Occipital lobe (tissue), 2 donors: ENCODE measurements around the gene KDM8. TPM values are rescaled to one million over a fixed set of nuclear protein-coding genes. Genes with fewer than 3 reads are reported as not detected.

ENCODE experiments used
- DNase-seq: peaks from one replicate; lab custom pipeline; 2025; lab: John Stamatoyannopoulos, UW
- total RNA-seq: library from RNA; depleted of rRNA; stranded (reverse); fragments of >200 nt; gene quantifications from one replicate; pipeline ENCODE4 v1.2.3, GENCODE V29; 2014

Gene KDM8
- total RNA-seq, 1 donor from 2014 or later, result 1.9 TPM

DNA sequence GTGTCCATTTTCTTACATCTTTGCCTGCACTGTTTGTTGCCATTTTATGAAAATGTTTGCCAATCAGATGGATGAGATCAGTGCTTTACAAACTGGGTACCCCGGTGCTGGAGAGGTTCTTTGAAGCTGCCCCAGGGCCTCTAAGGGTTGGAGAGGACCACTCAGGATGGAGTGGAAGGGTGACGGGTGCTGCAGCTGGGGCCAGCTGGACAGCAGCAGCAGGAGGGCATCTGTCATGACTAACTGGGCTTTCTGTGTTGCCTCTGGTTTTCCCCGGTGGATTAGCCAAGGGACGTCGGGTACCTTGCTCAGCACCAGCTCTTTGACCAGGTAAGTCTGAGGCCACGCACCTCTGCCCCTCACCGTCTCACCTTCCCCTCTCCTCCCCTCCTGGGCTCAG lies 12.3 kb downstream of the KDM8 start:
- DNase-seq, result no peak

DNA sequence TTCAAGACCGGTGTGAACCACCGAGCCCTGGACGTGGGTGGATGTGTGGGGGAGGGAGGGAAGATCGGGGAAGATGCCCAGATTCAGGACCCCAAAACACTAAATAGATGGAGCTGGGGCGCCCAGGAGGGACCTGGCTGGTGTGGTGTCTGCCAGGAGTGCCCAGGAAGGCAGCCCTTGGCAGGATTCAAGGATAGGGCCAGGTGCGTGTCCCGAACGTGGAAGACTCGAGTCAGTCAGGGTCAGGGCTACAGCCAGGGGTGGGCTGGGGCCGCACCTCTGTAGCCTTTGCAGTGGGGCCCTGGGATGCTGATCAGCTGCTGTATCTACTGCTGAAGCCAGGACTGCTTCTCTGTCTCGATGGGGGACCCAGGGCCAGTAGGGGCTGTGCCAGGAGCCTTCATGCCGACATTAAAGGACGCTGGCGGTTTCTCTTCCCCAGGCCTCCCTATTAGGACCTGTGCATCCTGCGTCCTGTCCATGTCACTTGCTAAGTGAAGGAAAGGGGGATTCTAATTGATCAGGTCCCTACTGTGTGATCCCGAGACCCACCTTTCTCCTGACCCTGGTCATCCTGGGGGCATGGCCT lies 13.1 kb downstream of the KDM8 start:
- no peak for DNase-seq

DNA sequence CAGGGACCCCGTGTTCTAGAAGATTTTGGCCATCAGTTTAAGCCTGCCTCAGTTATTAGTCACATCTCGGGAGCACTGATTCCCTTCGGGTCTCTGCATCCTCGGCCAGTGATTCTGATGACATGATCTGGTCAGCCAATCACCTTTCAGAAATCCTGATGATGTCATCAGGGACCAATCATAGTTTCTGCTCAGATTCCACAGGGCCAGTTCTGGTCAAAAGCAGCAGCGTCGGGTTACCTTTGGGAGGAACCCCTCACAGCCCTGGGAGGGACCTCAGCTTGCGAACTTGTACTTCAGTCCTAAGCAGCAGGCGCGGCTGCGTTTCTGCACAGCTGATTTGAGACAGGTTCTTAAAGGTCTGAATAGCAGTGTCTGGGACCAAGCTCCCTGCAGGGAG lies 13.9 kb downstream of the KDM8 start:
- DNase-seq, result peak; percentile 62

DNA sequence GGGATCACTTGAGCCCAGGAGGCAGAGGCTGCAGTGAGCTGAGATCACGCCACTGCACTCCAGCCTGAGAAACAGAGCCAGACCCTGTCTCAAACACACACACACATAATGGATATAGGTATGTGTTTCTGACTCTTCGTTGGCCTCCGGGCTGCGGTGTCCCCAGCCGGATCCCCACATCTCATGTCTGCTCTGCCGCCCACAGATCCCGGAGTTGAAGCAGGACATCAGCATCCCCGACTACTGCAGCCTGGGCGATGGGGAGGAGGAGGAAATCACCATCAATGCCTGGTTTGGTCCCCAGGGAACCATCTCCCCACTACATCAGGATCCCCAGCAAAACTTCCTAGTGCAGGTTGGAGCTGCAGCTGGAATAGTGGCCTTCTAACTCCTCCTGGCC lies 15.4 kb downstream of the KDM8 start:
- DNase-seq, result no peak

DNA sequence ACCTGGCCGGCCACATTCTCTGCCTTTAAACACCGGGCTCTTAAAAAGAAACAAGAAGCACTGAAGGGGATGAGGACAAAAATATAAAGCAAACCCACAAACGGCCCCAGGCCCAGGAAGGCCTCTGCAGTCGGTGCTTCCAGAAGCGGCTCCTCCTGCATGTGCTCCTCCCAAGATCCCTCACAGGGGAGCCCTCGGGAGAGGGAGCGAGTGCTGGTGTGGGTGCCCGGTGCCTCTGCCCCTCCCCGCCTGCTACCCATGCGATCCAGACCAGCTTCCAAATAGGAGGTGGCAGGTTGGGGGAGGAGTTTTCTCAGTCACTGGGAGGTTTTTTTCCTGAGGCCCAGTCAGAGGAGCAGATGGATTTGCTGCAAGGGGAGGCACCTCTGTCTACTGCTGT lies 15.8 kb downstream of the KDM8 start:
- no peak for DNase-seq

DNA sequence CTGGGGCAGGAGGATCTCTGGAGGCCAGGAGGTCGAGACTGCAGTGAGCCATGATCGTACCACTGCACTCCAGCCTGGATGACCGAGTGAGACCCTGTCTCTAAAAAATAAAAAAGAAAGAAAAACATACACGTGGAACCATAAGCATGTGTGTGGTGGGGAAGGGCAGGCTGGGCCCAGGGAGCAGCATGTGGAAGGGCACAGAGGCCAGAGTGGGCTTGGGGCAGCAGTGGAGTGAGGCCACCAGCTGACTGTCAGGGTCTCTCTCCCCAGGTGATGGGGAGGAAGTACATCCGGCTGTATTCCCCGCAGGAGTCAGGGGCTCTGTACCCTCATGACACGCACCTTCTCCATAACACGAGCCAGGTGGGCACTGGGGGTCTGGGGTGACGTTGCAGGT lies 16.8 kb downstream of the KDM8 start:
- DNase-seq, result no peak

DNA sequence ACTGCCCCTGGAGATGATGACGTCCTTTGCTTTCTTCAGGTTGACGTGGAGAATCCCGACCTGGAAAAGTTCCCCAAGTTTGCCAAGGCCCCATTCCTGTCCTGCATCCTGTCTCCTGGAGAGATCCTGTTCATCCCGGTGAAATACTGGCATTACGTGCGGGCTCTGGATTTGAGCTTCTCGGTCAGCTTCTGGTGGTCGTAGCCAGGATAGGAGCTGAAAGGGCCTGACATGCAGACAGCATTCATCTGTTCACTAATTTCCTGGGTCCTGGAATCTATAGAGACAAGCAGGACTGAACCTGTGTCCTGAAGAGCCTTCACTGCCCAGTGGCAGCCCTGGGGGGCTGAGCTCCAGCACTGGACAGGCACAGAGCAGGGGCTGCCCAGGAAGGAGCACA lies 17.2 kb downstream of the KDM8 start:
- DNase-seq, result no peak

DNA sequence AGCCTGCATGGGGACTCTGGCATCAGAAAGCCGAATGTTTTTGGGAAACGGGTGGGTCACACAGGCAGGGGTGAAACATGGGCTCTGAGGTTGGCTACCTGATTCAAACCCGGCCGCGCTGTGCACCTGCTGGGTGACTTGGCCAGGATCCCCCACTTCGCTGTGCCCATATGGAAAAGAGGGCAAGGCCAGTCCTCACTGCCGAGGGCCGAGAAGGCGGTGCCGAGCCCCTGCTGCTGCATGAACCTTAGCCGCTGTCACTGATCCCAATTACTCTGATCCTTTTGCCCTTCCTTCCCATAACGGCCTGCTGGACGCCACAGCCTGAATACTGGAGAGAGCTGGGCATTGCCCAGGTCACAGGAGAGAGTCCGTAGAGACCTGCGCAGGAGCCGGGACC lies 17.7 kb downstream of the KDM8 start:
- DNase-seq, result no peak

DNA sequence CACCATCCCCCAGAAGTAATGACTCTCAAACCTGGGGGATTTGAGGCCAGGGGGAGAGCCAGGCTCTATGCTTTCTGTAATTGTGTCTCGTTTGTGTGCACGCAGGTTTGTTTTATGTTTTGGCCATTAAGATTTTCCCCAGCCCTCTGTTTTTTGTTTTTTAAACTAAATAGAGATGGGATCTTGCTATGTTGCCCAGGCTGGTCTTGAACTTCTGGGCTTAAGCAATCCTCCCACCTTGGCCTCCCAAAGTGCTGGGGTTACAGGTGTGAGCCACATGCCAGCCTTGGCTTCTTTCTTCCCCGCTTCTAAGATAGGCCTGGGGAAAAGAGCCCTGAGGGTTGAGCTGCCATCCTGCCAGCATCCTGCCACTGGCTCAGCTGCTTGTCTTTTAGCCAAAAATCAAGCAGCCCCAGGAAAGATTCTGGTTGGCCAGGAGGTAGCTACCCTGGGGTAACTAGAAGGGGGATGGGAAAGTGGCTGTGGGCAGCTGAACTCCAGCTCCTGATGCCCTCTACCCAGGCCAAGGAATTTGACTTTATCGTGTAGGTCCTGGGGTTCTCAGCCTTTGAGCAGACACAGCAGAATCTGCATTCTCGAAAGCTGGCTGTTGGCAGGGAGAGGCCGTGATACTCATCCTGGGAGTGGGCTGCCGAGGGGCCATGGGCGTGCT lies 18.4 kb downstream of the KDM8 start:
- DNase-seq, result no peak

DNA sequence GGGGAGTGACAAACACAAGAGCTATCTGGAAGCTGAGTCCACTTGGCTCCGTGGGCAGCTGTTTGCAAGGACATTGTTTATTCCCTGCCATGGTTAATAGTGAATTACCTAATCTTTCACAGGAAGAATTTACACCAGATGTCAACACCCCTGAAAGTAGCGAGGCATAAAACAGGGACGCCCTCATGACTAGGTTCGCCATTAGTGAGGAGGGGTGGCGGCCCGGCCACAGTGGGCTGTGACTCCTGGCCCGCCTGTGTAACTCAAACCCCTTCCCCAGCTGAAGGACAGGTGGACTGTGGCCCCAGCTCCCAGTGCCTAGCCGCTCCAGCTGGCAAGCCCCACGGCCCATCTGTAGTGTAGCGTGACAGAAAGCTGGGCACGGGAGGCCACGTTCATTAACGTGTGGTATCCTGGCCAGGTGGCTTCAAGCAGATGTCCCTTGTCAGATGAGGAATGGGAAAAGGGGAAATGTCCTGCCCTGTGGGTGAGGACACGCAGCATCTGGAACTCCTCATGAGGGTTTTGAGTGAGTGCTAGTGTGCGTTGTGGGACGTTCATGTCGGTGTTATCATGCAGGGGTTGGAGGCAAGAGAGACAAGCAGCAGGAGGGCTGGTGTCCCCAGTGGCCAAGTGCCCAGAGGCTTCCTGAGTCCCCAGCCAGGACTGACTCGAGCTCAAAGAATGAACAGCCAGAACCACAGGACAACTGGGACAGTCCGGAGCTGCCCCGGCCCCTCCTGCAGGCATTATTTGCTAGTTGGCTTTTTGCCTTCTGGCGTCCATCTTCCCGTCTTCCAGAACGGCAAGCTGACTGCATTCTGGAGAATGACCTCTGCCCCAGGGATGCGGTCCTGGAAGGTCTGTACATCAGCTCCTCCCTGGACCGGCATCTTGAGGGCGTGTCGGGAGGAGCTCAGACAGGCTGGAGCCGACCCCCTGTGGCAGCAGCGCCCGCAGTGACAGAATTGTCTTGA lies 19.2 kb downstream of the KDM8 start:
- DNase-seq, result no peak

DNA sequence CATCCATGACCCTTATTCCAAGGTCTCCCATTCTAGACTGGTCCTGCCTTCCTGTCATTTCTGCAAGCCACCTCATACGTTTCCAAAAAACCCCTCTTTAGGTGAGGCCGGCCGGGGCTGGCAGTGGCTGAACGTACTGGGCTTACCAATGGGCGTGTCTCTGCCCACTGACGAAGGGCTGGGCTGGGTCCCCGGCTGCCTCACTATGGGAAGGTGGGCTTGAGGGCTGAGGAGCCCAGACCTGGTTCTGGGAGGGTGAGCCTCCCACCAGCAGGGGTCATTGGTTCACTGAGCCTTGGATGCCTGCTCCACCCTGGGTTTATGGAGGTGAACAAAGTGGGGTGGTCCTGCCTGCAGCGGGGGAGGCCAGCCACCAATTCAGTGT lies 19.9 kb downstream of the KDM8 start:
- DNase-seq, result no peak

DNA sequence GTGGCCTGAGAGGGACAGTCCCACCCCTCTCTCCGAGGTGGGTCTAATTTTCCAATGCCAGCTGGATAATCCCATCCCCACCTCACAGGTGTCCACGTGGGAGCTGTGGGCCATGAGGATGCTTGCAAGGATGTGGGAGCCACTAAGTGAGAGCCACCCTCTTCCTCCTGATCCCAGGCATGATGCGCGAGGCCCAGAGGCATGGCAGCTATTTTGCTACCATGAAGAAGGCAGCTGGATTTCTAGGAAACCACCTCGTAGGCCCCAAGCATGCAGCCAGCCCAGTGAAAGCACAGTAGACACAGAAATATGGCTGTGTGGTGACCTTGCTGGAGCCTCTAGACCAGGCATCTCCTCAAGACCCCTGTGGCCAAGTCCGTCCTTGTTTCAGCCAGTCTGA lies 20.4 kb downstream of the KDM8 start:
- DNase-seq, result no peak

DNA sequence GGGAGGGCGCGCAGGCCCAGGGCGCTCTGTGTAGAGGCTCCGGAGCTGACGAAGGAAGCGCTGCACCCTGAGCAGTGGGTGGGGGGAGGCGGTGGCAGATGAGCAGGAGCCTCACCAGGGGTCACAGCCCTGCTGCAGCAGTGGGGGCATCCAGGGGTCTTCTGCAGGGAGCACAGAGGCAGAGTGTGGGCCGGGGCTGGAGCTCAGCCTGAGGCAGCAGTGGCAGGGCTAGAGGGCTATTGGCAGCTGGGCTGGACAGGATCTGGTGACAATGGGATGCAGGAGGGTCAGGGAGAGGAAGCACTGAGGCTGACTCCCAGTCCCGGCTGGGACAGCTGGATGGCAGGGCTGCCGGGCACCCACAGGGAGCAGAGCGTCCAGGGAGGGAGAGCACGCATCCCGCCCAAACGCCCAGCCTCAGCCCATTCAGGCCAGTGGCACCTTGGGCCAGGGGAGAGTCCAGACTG lies 21.0 kb downstream of the KDM8 start:
- DNase-seq, result no peak

DNA sequence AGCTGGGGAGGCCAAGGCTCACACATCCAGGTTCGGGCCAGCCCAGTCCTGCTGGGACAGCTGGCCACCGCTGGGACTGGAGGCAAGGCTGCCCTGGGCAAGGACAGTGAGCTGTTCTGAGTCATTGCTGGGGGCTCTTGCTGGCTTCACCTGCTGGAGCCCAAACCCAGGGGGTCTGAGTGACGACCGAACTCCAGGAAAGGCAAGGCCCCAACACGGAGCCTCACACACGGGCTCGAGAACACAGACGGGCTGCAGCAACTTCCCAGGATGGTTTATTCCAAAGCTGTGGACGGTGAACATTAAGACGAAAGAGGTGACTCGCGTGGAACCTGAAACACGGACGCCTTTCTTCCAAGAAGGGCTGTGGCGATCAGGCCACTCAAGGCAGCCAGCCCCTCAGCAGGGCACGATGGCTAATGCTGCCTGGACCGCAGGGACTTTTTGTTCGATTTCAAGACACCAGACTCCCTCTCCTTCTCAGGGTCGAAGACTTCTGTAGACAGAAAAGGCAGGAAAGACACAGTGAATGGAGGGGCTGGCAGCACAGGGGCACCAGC lies 21.5 kb downstream of the KDM8 start:
- DNase-seq, result no peak

DNA sequence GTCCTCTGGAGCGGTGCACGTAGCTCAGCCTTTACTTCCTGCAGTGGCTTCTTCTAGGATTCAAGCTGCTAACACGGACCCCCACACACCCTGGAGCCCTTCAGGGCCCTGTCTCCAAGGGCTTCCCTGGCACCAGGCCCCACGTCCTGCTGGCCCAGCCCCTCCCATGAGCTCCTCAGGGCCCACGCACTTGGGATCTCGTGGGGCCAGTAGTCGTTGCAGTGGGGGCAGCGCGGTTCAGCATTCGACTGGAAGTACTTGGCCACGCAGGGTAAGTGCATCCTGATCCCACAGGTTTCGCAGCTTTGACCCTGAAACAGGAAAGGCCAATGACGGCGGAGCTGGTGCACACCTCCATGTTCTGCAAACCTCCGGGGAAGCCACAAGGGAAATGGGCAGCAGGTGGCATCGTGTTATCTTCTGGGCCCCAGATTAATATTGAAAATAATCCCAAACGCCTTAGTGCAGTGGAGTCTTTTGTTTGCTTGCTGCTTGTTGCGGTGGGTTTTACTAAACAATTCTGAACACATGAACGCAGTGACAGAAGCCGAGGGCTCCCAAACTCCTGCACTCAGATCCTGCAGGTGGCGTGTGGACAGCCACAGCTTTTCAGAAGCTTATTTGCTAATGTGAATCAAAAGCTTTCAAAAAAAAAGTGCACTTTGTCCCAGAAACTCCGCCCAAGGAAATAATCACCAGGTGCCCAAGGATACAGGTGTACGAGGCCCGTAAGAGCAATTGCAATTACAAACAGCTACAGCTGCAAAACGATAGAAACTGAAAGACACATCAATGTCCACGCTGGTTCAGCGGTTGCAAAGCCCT lies 22.4 kb downstream of the KDM8 start:
- DNase-seq, result no peak

DNA sequence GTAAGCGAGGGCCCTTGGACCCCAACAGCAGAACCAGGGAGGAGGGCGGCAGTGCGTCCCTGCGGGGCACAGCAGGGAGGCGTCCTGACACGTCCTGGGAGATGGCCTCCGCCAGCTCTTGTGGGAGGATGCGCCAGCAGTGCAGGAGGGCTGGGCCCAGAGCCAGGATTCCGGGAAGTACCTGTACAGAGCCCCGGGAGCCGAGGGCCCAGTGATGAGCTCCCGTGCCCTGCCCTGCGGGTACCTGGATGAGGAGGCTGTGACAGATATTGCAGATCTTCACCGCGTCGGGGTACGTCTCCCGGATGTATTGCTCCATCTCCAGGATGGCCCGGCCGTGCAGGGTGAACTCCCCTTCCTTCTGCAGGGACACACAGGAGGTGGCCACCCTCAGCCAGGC lies 23.1 kb downstream of the KDM8 start:
- no peak for DNase-seq

DNA sequence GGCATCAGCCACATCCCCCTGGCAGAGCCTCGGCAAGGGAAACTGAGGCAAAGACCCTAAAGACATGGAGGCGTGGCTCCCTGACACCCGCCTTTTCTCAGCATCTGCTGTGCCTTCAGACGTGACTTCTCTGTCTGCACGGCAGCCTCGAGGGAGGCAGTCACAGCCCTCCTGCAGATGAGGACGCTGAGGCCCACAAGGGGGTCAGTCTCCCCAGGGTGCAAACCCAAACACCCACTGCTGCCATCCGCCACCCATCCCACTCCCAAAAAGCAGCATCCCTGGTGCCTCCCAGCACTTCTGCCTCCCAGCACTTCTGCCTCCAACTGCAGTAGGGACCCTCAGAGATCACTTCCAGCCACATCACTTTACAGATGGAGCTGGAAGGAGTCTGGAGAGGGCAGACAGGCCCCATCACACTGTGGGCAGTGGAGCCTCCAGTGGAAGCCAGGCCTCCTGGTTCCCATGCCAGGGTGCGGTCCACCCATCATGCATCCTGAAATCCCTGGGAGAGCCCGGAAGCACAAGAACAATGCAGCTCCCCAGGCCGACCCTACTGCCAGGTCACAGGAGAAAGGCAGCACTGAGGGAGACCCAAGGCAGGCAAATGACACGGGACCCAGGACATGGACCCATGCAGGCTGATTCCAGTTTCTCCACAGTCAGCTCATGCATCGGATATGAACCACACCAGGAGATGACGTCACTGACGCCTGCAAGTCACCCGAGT lies 23.8 kb downstream of the KDM8 start:
- DNase-seq, result no peak

DNA sequence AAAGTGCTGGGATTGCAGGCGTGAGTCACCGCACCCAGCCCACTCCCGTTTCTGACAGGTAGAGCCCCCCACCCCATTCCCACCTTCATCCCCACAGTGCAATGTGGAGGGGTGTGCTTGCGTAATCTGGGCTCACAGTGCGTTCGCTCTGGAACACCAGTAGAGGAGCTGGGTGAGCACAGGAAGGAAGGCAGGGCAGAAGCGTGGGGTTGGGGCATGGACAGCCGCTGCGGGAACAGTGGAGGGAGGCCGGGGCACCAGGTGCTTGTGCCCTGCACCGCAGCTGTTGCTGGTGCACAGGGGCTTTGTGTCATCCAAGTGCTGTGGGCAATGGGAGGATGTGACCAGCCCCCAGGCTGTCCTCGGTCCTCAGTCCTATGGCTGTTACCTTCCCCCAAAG lies 24.7 kb downstream of the KDM8 start:
- DNase-seq, result no peak

DNA sequence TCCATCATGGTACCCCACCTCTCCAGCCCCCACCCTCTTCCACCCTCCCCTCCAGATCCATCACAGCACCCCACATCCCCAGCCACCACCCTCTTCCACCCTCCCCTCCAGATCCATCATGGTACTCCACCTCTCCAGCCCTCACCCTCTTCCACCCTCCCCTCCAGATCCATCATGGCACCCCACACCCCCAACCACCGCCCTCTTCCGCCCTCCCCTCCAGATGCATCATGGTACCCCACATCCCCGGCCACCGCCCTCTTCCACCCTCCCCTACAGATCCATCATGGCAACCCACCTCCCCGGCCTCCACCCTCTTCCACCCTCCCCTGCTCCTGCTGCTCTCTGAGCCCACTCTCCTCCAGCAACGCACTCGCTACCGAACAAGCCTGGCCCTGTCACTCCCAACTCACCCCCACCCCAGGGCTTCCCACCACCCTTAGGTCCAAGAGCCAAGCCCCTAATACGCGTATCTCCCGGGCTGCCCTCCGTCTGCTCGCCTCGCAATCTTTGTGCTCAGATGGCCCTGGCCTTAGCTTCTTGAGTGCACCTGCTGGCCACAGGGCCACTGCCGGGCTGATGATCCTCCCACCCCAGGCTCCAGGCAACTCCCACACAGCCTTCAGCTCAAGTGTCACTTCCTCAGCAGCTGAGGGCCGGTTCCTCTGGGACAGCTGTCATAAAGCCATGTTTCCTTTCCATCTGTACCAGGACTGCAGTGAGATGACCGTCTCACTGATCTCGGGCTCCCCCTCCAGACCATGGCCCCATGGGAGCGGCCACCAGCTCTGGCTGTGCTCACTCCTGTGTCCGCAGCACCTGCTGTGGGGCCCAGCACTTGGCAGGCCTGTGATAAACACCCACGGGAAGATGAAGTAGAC lies 25.5 kb downstream of the KDM8 start:
- no peak for DNase-seq
